DND-41 (cell line): ENCODE measurements around the gene MACO1.

Experiments
- EZH2 ChIP-seq: IDR thresholded peaks from 3 replicates; pipeline ENCODE4 v1.6.1; 2012; ENCODE audit warnings: borderline replicate concordance, low read depth, mild to moderate bottlenecking, moderate library complexity, low read length, inconsistent platforms; ENCODE audit not compliant: severe bottlenecking
- TF ChIP-seq, protein P1 (sequence below): IDR thresholded peaks from 2 replicates; pipeline ENCODE4 v1.5.1; 2012; ENCODE audit warnings: borderline replicate concordance, low read length, moderate library complexity, mild to moderate bottlenecking; ENCODE audit not compliant: poor library complexity, severe bottlenecking; ENCODE audit errors: extremely low read depth

DNA sequence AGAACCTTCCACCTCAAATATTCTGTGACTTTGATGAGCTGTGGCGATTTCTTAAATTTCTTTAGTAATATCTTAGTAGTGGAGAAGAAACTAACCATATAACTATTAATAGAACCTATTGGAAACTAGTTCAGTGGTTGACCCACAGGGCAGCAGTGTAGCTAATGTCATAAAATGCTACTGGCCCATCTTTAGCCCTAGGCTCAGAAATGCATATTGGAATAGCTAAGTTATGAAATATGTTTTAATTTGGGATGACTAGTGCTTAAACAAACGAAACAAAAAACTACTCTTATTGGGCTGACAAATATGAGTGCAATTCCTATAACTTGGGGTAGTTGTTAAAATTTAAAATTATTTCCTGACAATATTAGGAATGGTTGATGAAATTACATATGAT is 20.2 kb downstream of the MACO1 start:
- TF ChIP-seq, protein P1, sequence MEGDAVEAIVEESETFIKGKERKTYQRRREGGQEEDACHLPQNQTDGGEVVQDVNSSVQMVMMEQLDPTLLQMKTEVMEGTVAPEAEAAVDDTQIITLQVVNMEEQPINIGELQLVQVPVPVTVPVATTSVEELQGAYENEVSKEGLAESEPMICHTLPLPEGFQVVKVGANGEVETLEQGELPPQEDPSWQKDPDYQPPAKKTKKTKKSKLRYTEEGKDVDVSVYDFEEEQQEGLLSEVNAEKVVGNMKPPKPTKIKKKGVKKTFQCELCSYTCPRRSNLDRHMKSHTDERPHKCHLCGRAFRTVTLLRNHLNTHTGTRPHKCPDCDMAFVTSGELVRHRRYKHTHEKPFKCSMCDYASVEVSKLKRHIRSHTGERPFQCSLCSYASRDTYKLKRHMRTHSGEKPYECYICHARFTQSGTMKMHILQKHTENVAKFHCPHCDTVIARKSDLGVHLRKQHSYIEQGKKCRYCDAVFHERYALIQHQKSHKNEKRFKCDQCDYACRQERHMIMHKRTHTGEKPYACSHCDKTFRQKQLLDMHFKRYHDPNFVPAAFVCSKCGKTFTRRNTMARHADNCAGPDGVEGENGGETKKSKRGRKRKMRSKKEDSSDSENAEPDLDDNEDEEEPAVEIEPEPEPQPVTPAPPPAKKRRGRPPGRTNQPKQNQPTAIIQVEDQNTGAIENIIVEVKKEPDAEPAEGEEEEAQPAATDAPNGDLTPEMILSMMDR, result no peak
- no peak for TF ChIP-seq EZH2
